Activated T-helper 17 cell treated with anti-CD3 and anti-CD28 coated beads, Interleukin-2, amount 50 U/mL, for 72 hours (primary cell): ENCODE measurements around the gene B4GALT1. TPM values are rescaled to one million over a fixed set of nuclear protein-coding genes. Genes with fewer than 3 reads are reported as not detected.

Source experiments
- ATAC-seq: fragments of 150-1000 bp; cut with Tn5 transposase; replicated peaks from 2 replicates; pipeline ENCODE4 v1.10.0; 2021; ENCODE audit warnings: mild to moderate bottlenecking, moderate library complexity
- H3K27ac Mint-ChIP-seq: one replicate; pipeline ENCODE4 v1.8.0; 2022; ENCODE audit warnings: mixed read lengths
- H3K27me3 Mint-ChIP-seq: one replicate; pipeline ENCODE4 v1.8.0; 2022; ENCODE audit warnings: mixed read lengths
- H3K36me3 Mint-ChIP-seq: one replicate; pipeline ENCODE4 v1.8.0; 2022; ENCODE audit warnings: low read depth, mild to moderate bottlenecking, mixed read lengths
- H3K4me1 Mint-ChIP-seq: one replicate; pipeline ENCODE4 v1.8.0; 2022; ENCODE audit warnings: mixed read lengths
- H3K4me3 Mint-ChIP-seq: one replicate; pipeline ENCODE4 v1.8.0; 2022; ENCODE audit warnings: mild to moderate bottlenecking, mixed read lengths
- H3K9me3 Mint-ChIP-seq: one replicate; pipeline ENCODE4 v1.8.0; 2022; ENCODE audit warnings: mixed read lengths
- total RNA-seq, 2 donors: library from RNA; stranded (reverse); gene quantifications; one replicate each; pipeline ENCODE4 v1.2.3, GENCODE V29; 2022

Gene B4GALT1
- total RNA-seq, 2 donors from 2014 or later, result 45.4 to 57.9 TPM

DNA sequence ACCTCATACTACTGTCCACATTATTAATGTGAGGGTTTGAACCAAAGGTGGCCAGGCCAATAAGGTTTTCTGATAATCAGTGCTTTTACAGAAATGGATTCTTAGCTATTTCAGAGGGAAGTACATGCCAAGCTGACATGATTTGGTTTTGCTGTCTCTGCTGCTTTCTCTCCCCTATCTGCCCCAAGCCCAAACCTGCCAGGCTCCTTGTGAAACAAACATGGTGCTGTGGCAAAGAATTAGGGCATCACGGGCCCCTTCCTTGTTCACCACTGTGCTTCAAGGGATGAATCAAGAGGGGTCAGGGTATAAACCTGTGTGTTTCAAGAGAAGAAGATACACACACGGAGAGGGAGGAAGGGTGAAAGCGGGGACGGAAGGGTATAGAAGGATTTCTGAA lies 49.3 kb downstream of the B4GALT1 start:
- peak overlapping the region; percentile 91 for H3K27ac Mint-ChIP-seq
- peaks cover 33% of the 10 kb centered on the region for H3K4me1 Mint-ChIP-seq
- no peaks in the 10 kb centered on the region for H3K9me3 Mint-ChIP-seq
- no peaks in the 10 kb centered on the region for H3K27me3 Mint-ChIP-seq
- peaks cover 95% of the 10 kb centered on the region for H3K36me3 Mint-ChIP-seq
- peak overlapping the region; percentile 62 for H3K4me3 Mint-ChIP-seq
- ATAC-seq, result peak; percentile 49

DNA sequence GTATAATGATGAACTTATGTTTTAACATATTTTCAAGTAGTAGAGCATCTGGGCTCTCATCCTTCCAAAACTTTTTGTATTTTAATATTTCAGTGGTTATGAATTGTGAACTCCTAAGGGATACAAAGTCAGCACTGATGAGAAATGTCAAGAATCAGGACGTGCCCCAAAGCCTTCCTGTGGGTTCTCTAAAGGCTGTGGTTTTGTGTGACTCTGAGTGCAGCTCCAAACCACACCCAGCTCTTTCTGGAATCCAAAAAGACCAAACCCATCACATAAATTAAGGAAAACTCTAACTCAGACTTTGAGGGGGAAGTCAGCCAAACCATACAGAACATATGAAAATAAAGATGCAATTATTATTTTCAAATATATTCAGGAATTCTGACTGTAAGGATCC lies 49.8 kb downstream of the B4GALT1 start:
- peaks cover 99% of the 10 kb centered on the region for H3K36me3 Mint-ChIP-seq
- H3K27ac Mint-ChIP-seq, result peak overlapping the region; percentile 91

DNA sequence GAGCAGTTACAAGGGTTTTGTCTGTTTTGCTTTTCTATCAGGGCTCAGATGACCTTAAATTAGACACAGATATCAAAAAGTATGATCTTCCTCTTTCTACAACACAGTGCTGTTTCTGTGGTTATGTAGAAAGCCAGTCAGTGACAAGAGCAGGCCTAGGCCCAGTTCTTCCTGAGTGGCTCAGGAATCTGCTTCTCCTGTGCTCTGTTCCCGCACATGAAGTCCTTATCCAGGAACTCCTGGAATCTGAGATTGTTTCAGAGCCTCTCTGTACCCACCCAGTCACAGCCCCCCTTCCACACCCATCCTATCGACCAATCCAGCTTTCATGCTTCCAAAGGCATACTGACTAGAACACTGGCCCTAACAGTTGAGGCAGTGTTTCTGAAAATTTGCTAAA lies 50.3 kb downstream of the B4GALT1 start:
- peak; percentile 27 for ATAC-seq
- Mint-ChIP-seq H3K4me3 (peak overlapping the region; percentile 62), H3K36me3 (peaks cover 100% of the 10 kb centered on the region)

More for the DNA sequence above, 49.8 kb downstream of the B4GALT1 start:
- peaks cover 33% of the 10 kb centered on the region for H3K4me1 Mint-ChIP-seq
- H3K27me3 Mint-ChIP-seq, result no peaks in the 10 kb centered on the region
- peak overlapping the region; percentile 62 for H3K4me3 Mint-ChIP-seq
- peak; percentile 88 for ATAC-seq
- H3K9me3 Mint-ChIP-seq, result no peaks in the 10 kb centered on the region

DNA sequence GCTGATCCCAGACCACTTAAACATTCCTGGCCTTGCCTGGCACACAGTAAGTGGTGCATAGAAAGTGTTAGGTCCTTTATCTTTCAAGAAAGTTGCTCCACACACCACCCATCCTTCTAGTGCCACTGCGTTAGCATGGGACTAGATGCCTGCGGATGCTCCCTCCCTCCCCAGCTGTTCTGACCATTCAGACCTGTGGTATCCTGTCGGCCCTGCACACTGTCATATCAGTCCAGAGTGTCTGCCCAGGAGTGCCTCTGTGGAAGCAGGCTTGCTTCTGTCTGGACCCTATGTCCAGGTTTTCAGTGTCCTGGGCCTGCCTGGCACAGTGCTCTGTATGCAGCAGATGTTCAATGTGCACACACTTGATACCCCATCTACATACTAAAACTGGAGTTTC lies 52.4 kb downstream of the B4GALT1 start:
- Mint-ChIP-seq H3K9me3 (no peaks in the 10 kb centered on the region), H3K27me3 (no peaks in the 10 kb centered on the region), H3K4me3 (no peak overlapping the region), H3K4me1 (peaks cover 28% of the 10 kb centered on the region), H3K27ac (peak overlapping the region; percentile 44), H3K36me3 (peaks cover 99% of the 10 kb centered on the region)
- no peak for ATAC-seq

More for the DNA sequence above, 50.3 kb downstream of the B4GALT1 start:
- Mint-ChIP-seq H3K4me1 (peaks cover 33% of the 10 kb centered on the region), H3K9me3 (no peaks in the 10 kb centered on the region), H3K27me3 (no peaks in the 10 kb centered on the region), H3K27ac (peak overlapping the region; percentile 91)

DNA sequence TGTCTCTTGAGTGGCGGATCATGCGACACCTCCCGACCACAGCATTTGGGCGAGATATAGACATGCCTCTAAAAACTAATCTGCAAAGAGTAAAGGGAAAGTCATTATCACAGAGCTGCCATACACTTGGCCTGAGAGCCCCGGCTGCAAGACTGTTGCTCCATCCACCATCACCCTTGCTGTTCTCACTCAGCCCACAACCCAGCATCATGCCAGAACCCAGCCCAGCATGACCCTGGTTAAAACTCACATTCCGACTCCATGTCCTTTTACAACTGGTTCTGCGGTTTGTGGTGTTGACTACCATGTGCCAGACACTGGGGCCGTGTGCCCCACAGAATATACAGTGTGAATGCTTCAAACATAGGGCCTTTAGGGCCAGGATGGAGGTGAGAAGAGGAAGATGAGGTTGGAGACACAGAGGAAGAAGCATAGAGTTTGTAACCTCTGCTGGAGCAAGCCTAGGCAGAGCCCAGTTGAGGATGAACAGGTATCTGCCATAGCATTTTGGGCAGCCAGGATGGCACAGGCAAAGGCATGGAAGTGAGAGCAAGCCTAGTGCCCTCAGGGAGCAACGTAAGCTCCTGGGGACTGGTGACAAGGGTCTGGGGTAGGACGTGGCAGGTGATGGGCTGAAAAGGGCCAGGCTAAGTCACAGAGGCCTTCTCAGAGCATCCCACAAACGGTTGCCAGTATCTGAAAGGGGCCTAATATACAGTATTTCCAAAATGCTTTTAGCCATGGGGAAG lies 53.2 kb downstream of the B4GALT1 start:
- Mint-ChIP-seq H3K4me3 (no peak overlapping the region), H3K27ac (peak overlapping the region; percentile 44), H3K27me3 (no peaks in the 10 kb centered on the region)

DNA sequence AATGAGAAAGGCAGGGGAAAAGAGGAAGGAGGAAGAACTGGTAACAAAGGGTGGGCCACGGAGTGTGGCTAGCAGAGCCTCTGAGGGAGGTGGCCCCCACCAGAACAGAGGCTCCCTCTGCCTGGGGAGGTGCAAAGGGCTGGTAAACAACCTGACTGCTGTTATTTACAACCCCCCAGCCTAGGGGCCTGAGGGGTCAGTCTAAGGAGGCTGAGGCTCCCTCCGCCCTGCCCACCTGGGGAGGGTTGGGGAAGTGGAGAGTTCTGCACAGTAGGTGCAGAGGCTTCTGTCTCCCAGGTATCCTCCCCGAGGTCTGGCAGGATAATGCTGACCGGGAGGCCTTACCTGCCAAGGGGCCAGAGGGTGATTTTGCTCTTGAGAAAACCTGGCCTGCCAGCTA lies 55.0 kb downstream of the B4GALT1 start:
- no peak overlapping the region for H3K4me3 Mint-ChIP-seq
- H3K36me3 Mint-ChIP-seq, result peaks cover 81% of the 10 kb centered on the region
- H3K27me3 Mint-ChIP-seq, result no peaks in the 10 kb centered on the region
- ATAC-seq, result no peak
- no peaks in the 10 kb centered on the region for H3K9me3 Mint-ChIP-seq
- peaks cover 12% of the 10 kb centered on the region for H3K4me1 Mint-ChIP-seq
- H3K27ac Mint-ChIP-seq, result peak overlapping the region; percentile 51

More for the DNA sequence above, 53.2 kb downstream of the B4GALT1 start:
- no peaks in the 10 kb centered on the region for H3K9me3 Mint-ChIP-seq
- no peak for ATAC-seq
- H3K4me1 Mint-ChIP-seq, result peaks cover 23% of the 10 kb centered on the region
- H3K36me3 Mint-ChIP-seq, result peaks cover 99% of the 10 kb centered on the region

DNA sequence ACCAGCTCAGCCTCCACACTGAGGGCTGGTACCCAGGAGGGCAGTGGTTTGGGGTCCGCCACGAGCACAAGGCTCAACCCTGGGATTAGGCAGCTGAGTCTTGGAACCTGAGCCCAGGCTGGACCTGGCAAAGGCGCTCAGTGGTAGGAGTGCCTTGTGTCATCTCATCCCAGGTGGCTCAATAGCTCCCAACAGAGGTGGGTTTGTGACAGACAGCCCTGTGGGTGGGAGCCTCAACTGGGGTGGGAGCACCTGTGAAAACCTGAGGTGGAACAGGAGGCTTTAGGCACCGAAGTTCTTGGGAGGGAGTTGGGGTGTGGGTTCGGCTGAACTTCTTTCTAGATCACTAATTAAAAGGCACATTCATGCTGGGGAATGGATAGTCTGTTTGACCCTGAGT lies 55.5 kb downstream of the B4GALT1 start:
- Mint-ChIP-seq H3K27ac (peak overlapping the region; percentile 51), H3K9me3 (no peaks in the 10 kb centered on the region), H3K4me1 (peaks cover 8% of the 10 kb centered on the region), H3K27me3 (no peaks in the 10 kb centered on the region), H3K36me3 (peaks cover 76% of the 10 kb centered on the region), H3K4me3 (no peak overlapping the region)
- no peak for ATAC-seq

DNA sequence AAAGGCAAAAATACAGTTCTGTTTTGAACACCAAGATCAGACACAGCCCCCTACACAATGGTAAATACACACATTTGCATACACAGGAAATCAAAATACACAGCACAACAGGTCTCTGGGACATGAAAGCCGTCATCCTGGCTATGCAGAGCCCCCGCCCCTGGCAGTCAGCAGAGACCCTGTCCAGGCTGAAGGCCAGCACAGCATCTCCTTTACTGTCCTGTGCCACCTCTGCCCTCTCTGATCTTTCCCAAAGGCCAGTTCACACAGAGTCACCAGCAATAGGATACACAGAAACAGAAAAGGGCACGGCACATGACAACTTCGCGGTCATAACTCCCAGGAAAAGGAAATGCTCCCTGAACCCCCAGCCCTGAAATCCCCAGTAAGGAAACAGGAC lies 56.5 kb downstream of the B4GALT1 start:
- Mint-ChIP-seq H3K36me3 (peaks cover 67% of the 10 kb centered on the region), H3K4me3 (no peak overlapping the region), H3K27me3 (no peaks in the 10 kb centered on the region), H3K4me1 (peaks cover 8% of the 10 kb centered on the region), H3K27ac (peak overlapping the region; percentile 62), H3K9me3 (no peaks in the 10 kb centered on the region)
- ATAC-seq, result no peak

DNA sequence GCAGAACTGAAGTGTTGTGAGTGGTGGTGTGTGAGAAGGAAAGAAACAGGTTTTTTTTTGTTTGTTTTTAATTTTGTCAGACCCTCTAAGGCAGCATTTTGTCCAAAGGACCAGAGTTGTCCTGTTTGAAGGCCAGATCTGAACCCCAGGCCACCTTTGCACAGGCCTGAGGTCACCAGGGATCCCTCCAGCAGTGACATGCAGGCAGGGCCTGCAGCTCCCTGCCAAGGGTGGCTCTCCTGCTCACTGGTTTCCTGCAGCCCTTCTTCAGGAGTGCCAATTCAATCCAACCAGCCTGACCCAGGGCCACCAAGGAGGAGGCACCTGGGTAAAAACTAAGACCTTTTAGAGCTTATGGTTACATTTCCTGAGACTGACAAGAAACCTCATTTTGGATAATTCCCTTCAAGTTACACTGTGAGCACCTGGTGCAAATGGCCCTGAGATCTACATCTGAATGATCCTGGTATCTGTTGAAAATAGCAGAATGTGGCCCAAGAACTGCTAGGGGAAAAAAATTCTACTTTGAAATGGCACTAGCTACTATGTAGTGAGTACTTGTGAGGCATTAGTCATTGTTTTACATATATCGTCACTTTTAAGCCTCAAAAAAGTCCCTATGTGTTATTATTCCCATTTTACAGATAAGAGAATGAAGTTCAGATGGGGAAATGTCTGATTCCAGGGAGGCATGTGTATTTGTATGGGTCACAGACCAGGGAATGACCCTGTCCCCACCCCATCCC lies 57.1 kb downstream of the B4GALT1 start:
- Mint-ChIP-seq H3K9me3 (no peaks in the 10 kb centered on the region), H3K27ac (peak overlapping the region; percentile 62)

DNA sequence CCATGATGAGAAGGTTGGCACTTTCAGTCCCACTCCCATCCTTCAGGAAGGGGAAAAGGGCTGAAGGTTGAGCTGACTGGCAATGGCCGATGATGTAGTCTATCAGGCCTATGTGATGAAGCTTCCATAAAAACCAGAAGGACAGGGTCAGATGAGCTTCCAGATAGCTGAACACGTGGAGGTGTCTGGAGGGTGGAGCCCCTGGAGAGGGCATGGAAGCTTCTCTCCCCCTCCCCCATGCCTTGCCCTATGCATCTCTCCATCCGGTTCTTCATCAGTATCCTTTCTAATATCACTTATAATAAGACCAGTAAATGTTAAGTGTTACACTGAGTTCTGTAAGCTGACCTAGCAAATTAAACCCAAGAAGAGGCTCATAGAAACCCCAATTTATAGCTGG lies 58.0 kb downstream of the B4GALT1 start:
- H3K36me3 Mint-ChIP-seq, result peaks cover 51% of the 10 kb centered on the region
- no peak for ATAC-seq
- no peaks in the 10 kb centered on the region for H3K9me3 Mint-ChIP-seq
- H3K27ac Mint-ChIP-seq, result peak overlapping the region; percentile 62
- H3K4me3 Mint-ChIP-seq, result no peak overlapping the region
- peaks cover 8% of the 10 kb centered on the region for H3K4me1 Mint-ChIP-seq
- H3K27me3 Mint-ChIP-seq, result no peaks in the 10 kb centered on the region

More for the DNA sequence above, 57.1 kb downstream of the B4GALT1 start:
- Mint-ChIP-seq H3K27me3 (no peaks in the 10 kb centered on the region), H3K4me3 (no peak overlapping the region), H3K36me3 (peaks cover 60% of the 10 kb centered on the region), H3K4me1 (peaks cover 8% of the 10 kb centered on the region)
- peak; percentile 61 for ATAC-seq

DNA sequence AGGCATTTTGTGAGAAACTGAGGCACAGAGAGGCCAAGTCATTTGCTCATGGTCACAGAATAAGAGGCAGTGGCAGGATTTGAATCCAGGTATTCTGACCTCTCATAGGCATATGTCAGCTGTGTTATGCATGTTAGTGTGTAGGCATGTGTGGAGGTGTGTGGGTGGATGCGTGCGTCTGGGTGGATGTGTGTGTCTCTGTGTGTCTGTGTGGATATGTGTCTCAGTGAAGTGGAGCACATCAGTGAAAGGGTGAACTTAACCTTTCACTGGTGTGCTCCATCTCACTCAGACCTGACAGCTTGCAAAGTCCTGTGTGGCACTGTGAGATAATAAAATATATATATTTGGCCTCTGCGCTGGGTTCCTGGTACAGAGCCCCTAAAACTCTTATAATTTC lies 58.7 kb downstream of the B4GALT1 start:
- Mint-ChIP-seq H3K4me3 (no peak overlapping the region), H3K36me3 (peaks cover 45% of the 10 kb centered on the region), H3K9me3 (no peaks in the 10 kb centered on the region), H3K27ac (no peak overlapping the region), H3K27me3 (no peaks in the 10 kb centered on the region), H3K4me1 (peaks cover 8% of the 10 kb centered on the region)
- ATAC-seq, result no peak

DNA sequence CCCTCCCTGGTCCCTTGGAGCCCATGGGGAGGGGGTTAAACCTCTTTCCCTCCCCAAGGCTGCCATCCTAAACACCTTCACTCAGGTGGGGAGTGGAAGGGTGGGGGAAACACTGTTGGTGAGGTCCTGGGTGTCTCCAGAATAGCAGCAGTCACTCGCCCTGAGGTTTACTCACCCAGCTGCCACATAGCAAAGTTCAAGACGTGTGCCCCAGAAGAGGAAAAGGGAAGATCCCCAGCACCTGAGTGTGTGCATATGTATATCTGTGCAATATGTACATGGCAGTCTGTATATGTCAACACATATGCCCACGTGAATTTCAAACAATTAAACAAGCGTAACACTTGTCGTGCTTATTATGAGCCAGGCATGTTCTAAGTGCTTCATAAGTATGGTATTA lies 59.4 kb downstream of the B4GALT1 start:
- H3K4me3 Mint-ChIP-seq, result no peak overlapping the region
- H3K27ac Mint-ChIP-seq, result no peak overlapping the region
- H3K36me3 Mint-ChIP-seq, result peaks cover 38% of the 10 kb centered on the region
- no peaks in the 10 kb centered on the region for H3K27me3 Mint-ChIP-seq
- H3K9me3 Mint-ChIP-seq, result no peaks in the 10 kb centered on the region
- peaks cover 8% of the 10 kb centered on the region for H3K4me1 Mint-ChIP-seq
- no peak for ATAC-seq

DNA sequence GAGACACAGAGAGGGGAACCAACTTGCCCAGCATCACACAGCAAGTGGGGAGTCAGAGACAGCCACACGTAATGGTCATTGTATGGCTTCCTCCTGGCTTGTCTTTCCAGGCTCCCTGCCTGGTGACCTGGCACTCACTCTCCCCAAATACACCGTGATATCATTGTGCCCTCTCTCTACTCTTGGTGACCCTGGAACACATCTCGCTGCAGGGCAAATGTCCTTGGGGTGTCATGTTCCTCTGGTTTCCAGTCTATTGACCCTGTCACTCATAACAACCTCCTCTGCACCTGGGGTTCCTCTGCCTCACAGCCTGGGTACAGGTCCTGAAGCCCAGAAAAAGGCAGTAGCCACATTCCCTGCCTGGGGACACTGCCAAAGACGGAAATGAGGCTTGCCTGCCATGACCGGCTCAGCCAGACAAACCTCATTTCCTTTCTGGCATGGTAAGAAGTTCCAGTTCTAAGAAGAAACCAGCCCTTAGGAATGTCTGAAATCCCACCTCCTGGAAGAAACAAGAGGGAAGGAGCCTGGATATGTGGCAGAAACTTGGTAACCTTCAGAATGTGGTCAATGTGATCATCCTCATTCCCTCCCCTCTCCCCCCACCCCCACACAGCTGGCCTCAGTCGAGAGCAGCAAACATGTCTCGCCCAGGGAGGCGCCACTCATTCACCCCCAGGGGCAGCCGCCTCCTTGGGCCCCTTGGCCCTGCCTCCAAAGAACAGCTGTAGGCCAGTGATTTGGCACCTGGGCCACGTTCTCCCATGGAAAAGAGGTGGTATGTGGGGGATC lies 60.1 kb downstream of the B4GALT1 start:
- Mint-ChIP-seq H3K36me3 (peaks cover 30% of the 10 kb centered on the region), H3K4me3 (no peak overlapping the region), H3K27ac (peak overlapping the region; percentile 62), H3K4me1 (peaks cover 8% of the 10 kb centered on the region), H3K27me3 (no peaks in the 10 kb centered on the region), H3K9me3 (no peaks in the 10 kb centered on the region)
- ATAC-seq, result no peak

DNA sequence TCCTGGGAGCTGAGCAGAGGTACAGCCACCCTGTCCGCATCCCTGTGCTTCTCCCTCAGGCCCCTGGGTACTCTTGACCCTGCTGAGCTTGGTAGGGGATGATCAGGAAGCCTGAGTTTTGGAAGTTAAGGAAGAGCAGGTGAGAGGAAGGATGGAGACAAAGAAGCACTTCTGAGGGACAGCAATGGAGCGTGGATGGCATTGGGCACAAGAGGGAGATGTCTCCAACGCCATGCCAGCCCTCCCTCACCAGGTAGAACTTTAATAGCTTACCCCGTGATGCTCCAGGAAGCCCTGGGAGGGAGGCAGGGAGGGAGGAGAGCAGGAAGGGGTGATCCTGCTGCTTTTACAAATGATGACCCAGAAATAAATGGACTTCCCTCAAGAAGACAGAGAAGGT lies 60.8 kb downstream of the B4GALT1 start:
- Mint-ChIP-seq H3K4me3 (no peak overlapping the region), H3K4me1 (peaks cover 3% of the 10 kb centered on the region), H3K27ac (peak overlapping the region; percentile 62), H3K36me3 (peaks cover 24% of the 10 kb centered on the region), H3K27me3 (no peaks in the 10 kb centered on the region), H3K9me3 (no peaks in the 10 kb centered on the region)
- ATAC-seq, result no peak
